A673 (cell line): Measurements from ENCODE around the gene LMBR1.

Experiments used
- EZH2 ChIP-seq: fragments of 200-600 bp; sonication (generic); IDR thresholded peaks from 2 replicates; pipeline ENCODE4 v1.6.1; 2017; ENCODE audit warnings: borderline replicate concordance, low read depth, mild to moderate bottlenecking, mixed read lengths, antibody characterized with exemption, low read length; ENCODE audit not compliant: poor library complexity, severe bottlenecking
- TF ChIP-seq, protein P1 (sequence below): fragments of 300-800, 200-600 bp; sonication (generic); conservative IDR thresholded peaks from 2 replicates; pipeline ENCODE4 v1.5.1; 2017; ENCODE audit warnings: low read depth, mild to moderate bottlenecking, antibody characterized with exemption, low read length, moderate library complexity, mixed read lengths

DNA sequence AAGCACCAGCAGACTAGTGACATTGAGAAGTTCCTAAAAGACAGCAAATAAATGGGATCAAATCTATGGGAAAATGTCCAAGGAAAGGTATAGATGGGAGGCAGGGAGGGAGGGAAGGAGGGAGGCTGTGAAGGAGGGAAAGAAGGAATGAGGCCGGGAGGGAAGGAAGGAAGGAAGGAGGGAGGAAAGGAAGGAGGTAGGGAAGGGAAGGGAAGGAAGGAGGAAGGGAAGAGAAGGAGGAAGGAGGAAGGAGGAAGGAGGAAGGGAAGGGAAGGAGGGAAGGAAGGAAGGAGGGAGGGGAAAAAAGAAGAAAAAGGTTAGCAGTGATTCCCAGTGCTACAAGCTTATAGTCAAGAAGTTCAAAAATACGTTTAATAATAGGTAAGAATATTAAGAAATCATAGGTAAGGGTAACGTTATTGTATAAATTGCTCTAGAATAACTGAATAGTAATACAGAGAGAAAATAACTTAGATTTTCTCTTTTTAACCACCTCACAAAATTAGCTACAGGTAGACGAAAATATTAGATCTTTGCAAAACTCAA, 106.9 kb downstream of the LMBR1 start:
- TF ChIP-seq EZH2: no peak
- TF ChIP-seq, protein P1, sequence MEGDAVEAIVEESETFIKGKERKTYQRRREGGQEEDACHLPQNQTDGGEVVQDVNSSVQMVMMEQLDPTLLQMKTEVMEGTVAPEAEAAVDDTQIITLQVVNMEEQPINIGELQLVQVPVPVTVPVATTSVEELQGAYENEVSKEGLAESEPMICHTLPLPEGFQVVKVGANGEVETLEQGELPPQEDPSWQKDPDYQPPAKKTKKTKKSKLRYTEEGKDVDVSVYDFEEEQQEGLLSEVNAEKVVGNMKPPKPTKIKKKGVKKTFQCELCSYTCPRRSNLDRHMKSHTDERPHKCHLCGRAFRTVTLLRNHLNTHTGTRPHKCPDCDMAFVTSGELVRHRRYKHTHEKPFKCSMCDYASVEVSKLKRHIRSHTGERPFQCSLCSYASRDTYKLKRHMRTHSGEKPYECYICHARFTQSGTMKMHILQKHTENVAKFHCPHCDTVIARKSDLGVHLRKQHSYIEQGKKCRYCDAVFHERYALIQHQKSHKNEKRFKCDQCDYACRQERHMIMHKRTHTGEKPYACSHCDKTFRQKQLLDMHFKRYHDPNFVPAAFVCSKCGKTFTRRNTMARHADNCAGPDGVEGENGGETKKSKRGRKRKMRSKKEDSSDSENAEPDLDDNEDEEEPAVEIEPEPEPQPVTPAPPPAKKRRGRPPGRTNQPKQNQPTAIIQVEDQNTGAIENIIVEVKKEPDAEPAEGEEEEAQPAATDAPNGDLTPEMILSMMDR: no peak
